DND-41 (cell line): Measurements from ENCODE around the gene CAMK1.
A peak's percentile ranks its signal among the peaks of the same experiment; 100 is the strongest.

ENCODE experiments used
- ATAC-seq: fragments of 200-7000 bp; cut with Tn5 transposase; 3 replicates; pipeline ENCODE4 v1.9.1; 2021; ENCODE audit warnings: low read depth; ENCODE audit not compliant: insufficient read depth
- DNase-seq: peaks from one replicate; pipeline ENCODE4 v3.0.0-alpha.2; 2020
- H2AFZ ChIP-seq: 2 replicates; pipeline ENCODE4 v1.6.0; 2012; ENCODE audit warnings: low read depth, low read length
- H3K27ac ChIP-seq: 2 replicates; pipeline ENCODE4 v1.5.1; 2012; ENCODE audit warnings: low read length, inconsistent platforms
- H3K27me3 ChIP-seq: fragments of 200-600 bp; sonication (generic); 2 replicates; pipeline ENCODE4 v1.6.0; 2012; ENCODE audit warnings: low read length, mild to moderate bottlenecking, inconsistent platforms; ENCODE audit not compliant: insufficient read depth, poor library complexity
- H3K36me3 ChIP-seq: 2 replicates; pipeline ENCODE4 v1.5.1; 2012; ENCODE audit warnings: low read length, inconsistent platforms; ENCODE audit not compliant: insufficient read depth
- H3K4me1 ChIP-seq: 2 replicates; pipeline ENCODE4 v1.5.1; 2012; ENCODE audit warnings: mild to moderate bottlenecking, low read length; ENCODE audit not compliant: insufficient read depth
- H3K4me2 ChIP-seq: 2 replicates; pipeline ENCODE4 v1.6.0; 2012; ENCODE audit warnings: mild to moderate bottlenecking, moderate library complexity, low read length, inconsistent platforms; ENCODE audit not compliant: insufficient read depth
- H3K4me3 ChIP-seq, 2 experiments: fragments of 200-600 bp in 1 of 2; shearing (Covaris generic) in 1 of 2; 2 replicates each; pipeline ENCODE4 v1.5.1; 2012 to 2016; ENCODE audit warnings: inconsistent platforms in 2 of 2, low read length in 2 of 2, mild to moderate bottlenecking in 2 of 2, low read depth in 1 of 2, moderate library complexity in 1 of 2
- H3K79me2 ChIP-seq: 2 replicates; pipeline ENCODE4 v1.6.0; 2012; ENCODE audit warnings: low read length, inconsistent platforms; ENCODE audit not compliant: insufficient read depth
- H3K9ac ChIP-seq: 2 replicates; pipeline ENCODE4 v1.6.0; 2012; ENCODE audit warnings: low read depth, mild to moderate bottlenecking, inconsistent platforms, low read length, moderate library complexity
- H3K9me3 ChIP-seq: 2 replicates; pipeline ENCODE4 v1.5.1; 2012; ENCODE audit warnings: low read length, moderate library complexity, mild to moderate bottlenecking, inconsistent platforms; ENCODE audit not compliant: insufficient read depth, severe bottlenecking
- H4K20me1 ChIP-seq: 2 replicates; pipeline ENCODE4 v1.6.0; 2012; ENCODE audit warnings: low read length; ENCODE audit not compliant: insufficient read depth
- EZH2 ChIP-seq: IDR thresholded peaks from 3 replicates; pipeline ENCODE4 v1.6.1; 2012; ENCODE audit warnings: borderline replicate concordance, low read depth, mild to moderate bottlenecking, moderate library complexity, low read length, inconsistent platforms; ENCODE audit not compliant: severe bottlenecking
- TF ChIP-seq, protein P1 (sequence below): IDR thresholded peaks from 2 replicates; pipeline ENCODE4 v1.5.1; 2012; ENCODE audit warnings: borderline replicate concordance, low read length, moderate library complexity, mild to moderate bottlenecking; ENCODE audit not compliant: poor library complexity, severe bottlenecking; ENCODE audit errors: extremely low read depth

CAMK1 gene

DNA sequence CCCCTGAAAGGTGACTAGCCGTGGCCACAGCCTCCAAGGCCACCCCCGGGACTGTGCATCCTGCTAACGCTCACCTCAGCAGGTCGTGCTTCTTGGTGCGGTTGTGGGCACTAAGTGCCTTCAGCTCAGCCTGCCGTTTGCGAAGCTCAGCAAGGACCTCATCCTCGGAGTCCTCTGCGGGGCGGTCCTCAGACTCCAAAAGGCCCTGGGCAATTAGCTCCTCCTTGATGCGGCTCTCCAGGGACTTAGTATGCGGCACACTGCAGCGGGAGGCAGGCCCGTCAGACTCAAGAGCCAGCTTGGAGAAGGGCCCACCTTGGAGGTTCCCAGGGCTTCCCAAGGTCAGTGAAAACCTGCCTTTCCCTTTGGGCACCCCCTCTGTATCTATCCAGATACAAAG is 14.2 kb upstream of the CAMK1 start:
- Histone ChIP-seq H3K4me1 (peaks cover 26% of the 10 kb centered on the region), H3K4me3 (no peak overlapping the region), H3K4me2 (no peak overlapping the region), H3K27me3 (no peaks in the 10 kb centered on the region), H2AFZ (no peak overlapping the region), H4K20me1 (peaks cover 16% of the 10 kb centered on the region), H3K79me2 (no peaks in the 10 kb centered on the region), H3K9ac (no peak overlapping the region), H3K36me3 (peaks cover 48% of the 10 kb centered on the region), H3K27ac (no peak overlapping the region), H3K9me3 (no peaks in the 10 kb centered on the region)
- no peak for TF ChIP-seq EZH2
- TF ChIP-seq, protein P1, sequence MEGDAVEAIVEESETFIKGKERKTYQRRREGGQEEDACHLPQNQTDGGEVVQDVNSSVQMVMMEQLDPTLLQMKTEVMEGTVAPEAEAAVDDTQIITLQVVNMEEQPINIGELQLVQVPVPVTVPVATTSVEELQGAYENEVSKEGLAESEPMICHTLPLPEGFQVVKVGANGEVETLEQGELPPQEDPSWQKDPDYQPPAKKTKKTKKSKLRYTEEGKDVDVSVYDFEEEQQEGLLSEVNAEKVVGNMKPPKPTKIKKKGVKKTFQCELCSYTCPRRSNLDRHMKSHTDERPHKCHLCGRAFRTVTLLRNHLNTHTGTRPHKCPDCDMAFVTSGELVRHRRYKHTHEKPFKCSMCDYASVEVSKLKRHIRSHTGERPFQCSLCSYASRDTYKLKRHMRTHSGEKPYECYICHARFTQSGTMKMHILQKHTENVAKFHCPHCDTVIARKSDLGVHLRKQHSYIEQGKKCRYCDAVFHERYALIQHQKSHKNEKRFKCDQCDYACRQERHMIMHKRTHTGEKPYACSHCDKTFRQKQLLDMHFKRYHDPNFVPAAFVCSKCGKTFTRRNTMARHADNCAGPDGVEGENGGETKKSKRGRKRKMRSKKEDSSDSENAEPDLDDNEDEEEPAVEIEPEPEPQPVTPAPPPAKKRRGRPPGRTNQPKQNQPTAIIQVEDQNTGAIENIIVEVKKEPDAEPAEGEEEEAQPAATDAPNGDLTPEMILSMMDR, result no peak
- no peak for ATAC-seq
- no peak for DNase-seq

DNA sequence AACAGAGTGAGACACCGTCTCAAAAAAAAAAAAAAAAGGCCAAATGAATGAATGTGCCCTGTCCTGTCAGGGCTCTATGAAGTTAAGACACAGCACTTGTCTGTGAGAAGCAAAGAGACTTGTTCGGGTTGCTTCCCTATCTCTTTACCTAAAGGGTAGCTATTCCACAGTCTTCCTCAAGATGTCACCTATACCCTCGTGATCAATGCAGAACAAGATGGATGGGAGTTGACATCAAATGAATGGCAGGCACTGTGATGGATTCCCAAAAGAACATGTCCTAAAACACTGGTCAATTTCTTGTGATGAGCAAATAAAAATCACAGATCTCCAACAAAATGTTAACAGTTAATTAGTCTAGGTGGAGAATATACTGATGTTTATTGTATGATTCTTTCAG is 13.0 kb upstream of the CAMK1 start:
- Histone ChIP-seq H3K27ac (no peak overlapping the region), H3K27me3 (no peaks in the 10 kb centered on the region), H3K79me2 (no peaks in the 10 kb centered on the region), H3K4me1 (peaks cover 28% of the 10 kb centered on the region), H2AFZ (no peak overlapping the region), H3K36me3 (peaks cover 48% of the 10 kb centered on the region), H3K4me3 (no peak overlapping the region), H3K4me2 (no peak overlapping the region), H4K20me1 (peaks cover 22% of the 10 kb centered on the region), H3K9me3 (no peaks in the 10 kb centered on the region), H3K9ac (no peak overlapping the region)
- DNase-seq (no peak), ATAC-seq (no peak)
- TF ChIP-seq, protein P1, result peak; percentile 45
- TF ChIP-seq EZH2, result no peak

DNA sequence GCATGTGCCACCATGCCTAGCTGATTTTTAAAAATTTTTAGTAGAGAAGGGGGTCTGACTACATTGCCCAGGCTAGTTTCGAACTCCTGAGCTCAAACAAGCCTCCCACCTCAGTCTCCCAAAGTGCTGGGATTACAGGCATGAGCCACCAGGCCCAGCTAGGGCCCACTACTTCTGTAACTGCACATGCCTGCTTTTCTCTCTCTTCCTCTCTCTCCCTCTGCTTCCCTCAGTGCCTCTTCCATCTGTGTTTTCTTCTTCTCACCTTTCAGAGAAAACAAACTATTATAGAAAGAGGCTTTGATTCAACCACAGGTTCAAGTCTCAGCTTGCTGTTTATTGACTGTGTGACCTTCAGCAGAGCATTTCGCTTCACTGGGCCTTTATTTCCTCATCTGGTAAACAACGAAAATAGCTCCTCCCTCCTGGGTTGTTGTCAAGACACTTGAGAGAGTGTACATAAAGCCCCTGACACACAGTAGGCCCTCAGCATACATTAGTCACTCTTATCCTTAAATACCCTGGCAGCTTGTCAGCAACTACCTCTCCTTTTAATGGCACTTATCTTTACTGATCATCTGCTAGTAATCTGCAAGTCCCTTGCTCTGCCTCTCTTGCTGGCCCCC is 12.3 kb upstream of the CAMK1 start:
- Histone ChIP-seq H3K36me3 (peaks cover 44% of the 10 kb centered on the region), H3K9ac (no peak overlapping the region), H3K9me3 (no peaks in the 10 kb centered on the region), H3K79me2 (no peaks in the 10 kb centered on the region), H3K4me3 (no peak overlapping the region), H3K4me1 (peaks cover 28% of the 10 kb centered on the region), H4K20me1 (peaks cover 29% of the 10 kb centered on the region), H2AFZ (no peak overlapping the region), H3K4me2 (no peak overlapping the region), H3K27me3 (peaks cover 6% of the 10 kb centered on the region), H3K27ac (no peak overlapping the region)
- TF ChIP-seq EZH2, result no peak
- TF ChIP-seq, protein P1, result no peak
- no peak for ATAC-seq
- no peak for DNase-seq
